Activated B cell treated with CpG ODN at 0.5 μM for 24 hours (primary cell): ENCODE results near the gene MAD1L1. TPM values are rescaled to one million over a fixed set of nuclear protein-coding genes. Genes with fewer than 3 reads are reported as not detected.

ENCODE experiments used
- ATAC-seq: fragments of 200-7000 bp; cut with Tn5 transposase; one replicate; pipeline ENCODE4 v1.10.0; 2021; ENCODE audit warnings: low read depth, mild to moderate bottlenecking, moderate library complexity
- CTCF ChIA-PET: fragments of 350-600 bp; sonication (Branson Sonifier 250); formaldehyde crosslinking; loops from one replicate; lab custom pipeline; 2021; ENCODE audit warnings: antibody characterized with exemption; lab: Charles Lee
- POLR2A ChIA-PET: fragments of 350-600 bp; sonication (Branson Sonifier 250); formaldehyde crosslinking; loops from one replicate; lab custom pipeline; 2021; ENCODE audit warnings: antibody characterized with exemption; lab: Charles Lee
- DNase-seq: peaks from one replicate; pipeline ENCODE4 v3.0.0; 2022
- H3K27ac Mint-ChIP-seq: one replicate; pipeline ENCODE4 v1.8.0; 2020; ENCODE audit warnings: mixed read lengths
- H3K27me3 Mint-ChIP-seq: one replicate; pipeline ENCODE4 v1.8.0; 2021; ENCODE audit warnings: mixed read lengths
- H3K36me3 Mint-ChIP-seq: one replicate; pipeline ENCODE4 v1.8.0; 2021; ENCODE audit warnings: low read depth, mixed read lengths
- H3K4me1 Mint-ChIP-seq: one replicate; pipeline ENCODE4 v1.8.0; 2021; ENCODE audit warnings: mixed read lengths
- H3K4me3 Mint-ChIP-seq: one replicate; pipeline ENCODE4 v1.8.0; 2020; ENCODE audit warnings: mild to moderate bottlenecking, mixed read lengths
- H3K9me3 Mint-ChIP-seq: one replicate; pipeline ENCODE4 v1.8.0; 2020; ENCODE audit warnings: mixed read lengths
- intact Hi-C: fragments of 100-400 bp; cut with micrococcal nuclease; formaldehyde crosslinking; loops from one replicate; pipeline ENCODE4 v1.15.1; 2024
- total RNA-seq: library from RNA; stranded (reverse); gene quantifications from 2 replicates; pipeline ENCODE4 v1.2.3, GENCODE V29; 2022
- TF ChIP-seq, protein P1 (sequence below): fragments of 200-600 bp; IDR thresholded peaks from one replicate; pipeline ENCODE4 v1.8.0; 2022; ENCODE audit warnings: antibody characterized with exemption, mild to moderate bottlenecking

Gene MAD1L1
- total RNA-seq: 54.6 and 65.7 TPM in 2 replicates

DNA sequence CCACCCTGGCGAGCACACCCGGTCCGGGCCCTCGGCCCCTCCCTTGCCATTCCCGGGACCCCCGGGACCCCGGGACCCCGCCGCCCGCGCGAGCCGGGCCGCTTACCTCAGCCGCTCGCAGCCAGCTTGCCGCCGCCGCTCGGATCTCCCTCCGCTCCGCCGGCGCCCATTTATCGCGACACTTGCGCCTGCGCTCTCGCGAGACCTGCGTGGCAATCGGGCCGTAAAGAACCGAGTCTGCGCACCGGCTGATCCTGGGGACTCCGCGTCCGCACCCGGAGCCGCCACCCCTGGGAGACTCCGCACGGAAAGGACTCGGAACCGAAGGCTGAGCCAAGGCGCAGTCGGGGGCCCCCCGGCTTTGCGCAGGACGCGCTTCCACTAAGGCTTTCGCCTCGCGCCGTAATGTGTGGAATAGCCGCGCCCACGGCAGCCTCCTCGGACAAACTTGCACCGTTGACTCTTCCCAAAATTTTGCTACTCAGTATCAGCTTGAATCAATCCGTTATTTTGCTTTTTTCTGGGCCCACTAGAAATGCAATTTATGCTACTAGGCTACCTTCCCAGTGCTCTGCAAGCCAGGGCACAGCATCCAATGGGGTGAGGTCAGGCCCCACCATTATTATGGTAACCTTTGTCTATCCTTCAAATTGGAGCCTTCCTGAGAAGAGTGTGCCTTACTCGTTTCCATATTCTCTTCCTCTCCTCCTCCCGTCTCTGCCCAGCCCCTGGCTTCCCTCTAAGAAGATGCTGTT is at the start of gene MAD1L1:
TSS of gene MAD1L1 (minus strand) at position 180 of the 755 bp plus-strand sequence. CDS start 2,812 bp downstream, outside the sequence.
- Mint-ChIP-seq H3K27me3 (no peaks in the 10 kb centered on the region), H3K4me1 (peaks cover 61% of the 10 kb centered on the region)
- POLR2A ChIA-PET: interaction anchor here (0.6 to 2.6 kb wide), 9 partner anchors 9 to 121 kb away, joined by 3 to 15 read pairs (median 4); partner anchors contain the start of genes EIF3B, MRM2 and NUDT1

DNA sequence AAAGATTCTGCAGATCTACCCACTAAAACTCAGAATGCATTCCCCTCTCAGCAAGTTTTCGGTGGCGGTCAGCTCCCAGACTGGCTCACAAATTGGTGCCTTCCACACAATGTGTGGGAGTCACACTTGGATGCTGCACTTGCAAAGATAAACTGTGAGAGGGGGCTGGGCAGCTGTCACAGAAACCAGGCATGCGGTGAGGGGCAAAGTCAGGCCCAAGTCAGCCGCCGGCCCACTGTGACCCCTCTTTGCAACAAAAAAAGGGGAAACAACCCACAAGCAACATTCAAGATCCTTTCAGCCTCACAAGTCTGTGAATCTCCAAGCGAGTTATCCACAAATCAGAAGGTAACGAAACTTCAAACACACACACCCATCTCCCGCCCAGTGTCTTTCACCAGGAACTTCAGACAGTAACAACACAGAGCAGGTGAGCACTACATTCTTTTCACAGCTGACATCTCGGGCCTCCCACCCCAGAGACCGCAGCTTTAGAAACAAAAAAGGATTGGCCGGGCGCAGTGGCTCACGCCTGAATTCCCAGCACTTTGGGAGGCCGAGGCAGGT is 49.5 kb upstream of the MAD1L1 start:
- H3K27ac Mint-ChIP-seq: peak overlapping the region; percentile 9
- ATAC-seq: no peak
- intact Hi-C loops: no loop called here
- TF ChIP-seq, protein P1, sequence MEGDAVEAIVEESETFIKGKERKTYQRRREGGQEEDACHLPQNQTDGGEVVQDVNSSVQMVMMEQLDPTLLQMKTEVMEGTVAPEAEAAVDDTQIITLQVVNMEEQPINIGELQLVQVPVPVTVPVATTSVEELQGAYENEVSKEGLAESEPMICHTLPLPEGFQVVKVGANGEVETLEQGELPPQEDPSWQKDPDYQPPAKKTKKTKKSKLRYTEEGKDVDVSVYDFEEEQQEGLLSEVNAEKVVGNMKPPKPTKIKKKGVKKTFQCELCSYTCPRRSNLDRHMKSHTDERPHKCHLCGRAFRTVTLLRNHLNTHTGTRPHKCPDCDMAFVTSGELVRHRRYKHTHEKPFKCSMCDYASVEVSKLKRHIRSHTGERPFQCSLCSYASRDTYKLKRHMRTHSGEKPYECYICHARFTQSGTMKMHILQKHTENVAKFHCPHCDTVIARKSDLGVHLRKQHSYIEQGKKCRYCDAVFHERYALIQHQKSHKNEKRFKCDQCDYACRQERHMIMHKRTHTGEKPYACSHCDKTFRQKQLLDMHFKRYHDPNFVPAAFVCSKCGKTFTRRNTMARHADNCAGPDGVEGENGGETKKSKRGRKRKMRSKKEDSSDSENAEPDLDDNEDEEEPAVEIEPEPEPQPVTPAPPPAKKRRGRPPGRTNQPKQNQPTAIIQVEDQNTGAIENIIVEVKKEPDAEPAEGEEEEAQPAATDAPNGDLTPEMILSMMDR: no peak
- POLR2A ChIA-PET: no interaction called here
- CTCF ChIA-PET: no interaction called here
- peaks cover 26% of the 10 kb centered on the region for H3K36me3 Mint-ChIP-seq
- H3K4me3 Mint-ChIP-seq: no peak overlapping the region
- no peaks in the 10 kb centered on the region for H3K27me3 Mint-ChIP-seq
- DNase-seq: no peak
- H3K4me1 Mint-ChIP-seq: peaks cover 44% of the 10 kb centered on the region
- no peaks in the 10 kb centered on the region for H3K9me3 Mint-ChIP-seq

More for the DNA sequence above, at the start of gene MAD1L1:
- H3K27ac Mint-ChIP-seq: peak within 1 kb of the TSS; percentile 81
- DNase-seq (peak; percentile 88), ATAC-seq (peak; percentile 68)
- peak within 1 kb of the TSS; percentile 90 for H3K4me3 Mint-ChIP-seq
- no peaks in the 10 kb centered on the region for H3K9me3 Mint-ChIP-seq
- CTCF ChIA-PET: interaction anchor here (0.6 to 1.9 kb wide), 3 partner anchors 9 to 115 kb away, joined by 3 to 10 read pairs (median 5); partner anchors contain the start of genes MRM2 and NUDT1
- TF ChIP-seq, protein P1: no peak
- H3K36me3 Mint-ChIP-seq: peaks cover 44% of the 10 kb centered on the region
- intact Hi-C loops: loop anchor here (1.0 to 10.0 kb wide), 9 partner anchors 9 to 812 kb away; partner anchors contain the start of genes CARD11, EIF3B, MRM2 and NUDT1

DNA sequence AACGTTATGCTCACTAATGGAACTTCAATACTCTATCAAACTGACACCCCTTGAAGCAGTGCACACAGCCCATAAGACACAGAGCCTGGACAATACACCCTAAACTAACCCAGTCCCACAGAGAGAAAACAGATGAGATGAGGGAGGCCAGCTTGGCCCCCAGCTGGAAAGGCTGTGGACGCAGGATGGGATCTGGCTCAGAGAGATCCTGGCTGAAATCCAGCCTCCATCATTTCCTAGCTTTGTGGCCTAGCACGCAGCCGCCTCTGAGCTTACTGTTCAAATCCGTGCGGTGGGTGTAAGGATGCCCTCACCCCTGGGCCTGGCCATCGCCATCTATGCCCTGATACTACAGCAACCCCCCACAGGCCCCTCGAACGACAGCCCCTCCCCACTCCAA is 48.8 kb upstream of the MAD1L1 start:
- TF ChIP-seq, protein P1: no peak
- POLR2A ChIA-PET: no interaction called here
- Mint-ChIP-seq H3K4me1 (peaks cover 43% of the 10 kb centered on the region), H3K4me3 (no peak overlapping the region), H3K9me3 (no peaks in the 10 kb centered on the region), H3K36me3 (peaks cover 33% of the 10 kb centered on the region), H3K27me3 (no peaks in the 10 kb centered on the region), H3K27ac (peak overlapping the region; percentile 9)
- DNase-seq: no peak
- no peak for ATAC-seq
- intact Hi-C loops: no loop called here
- CTCF ChIA-PET: no interaction called here

DNA sequence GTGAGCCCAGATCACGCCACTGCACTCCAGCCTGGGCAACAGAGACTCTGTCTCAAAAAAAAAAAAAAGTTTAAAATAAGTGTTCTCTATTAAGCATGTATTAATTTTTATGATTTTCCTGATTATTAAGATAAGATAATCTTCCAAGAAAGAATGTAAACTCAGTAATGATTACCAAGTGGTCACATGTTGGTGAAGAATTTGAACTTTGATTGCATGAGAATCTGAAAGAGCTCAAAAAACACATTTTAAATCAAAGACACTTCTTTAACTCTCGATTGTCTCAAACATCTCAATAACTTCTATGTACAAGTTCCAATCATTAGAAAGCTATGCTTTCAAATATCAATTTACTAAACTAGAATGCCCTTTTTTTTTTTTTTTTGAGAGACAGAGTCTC is 47.7 kb upstream of the MAD1L1 start:
- Mint-ChIP-seq H3K9me3 (no peaks in the 10 kb centered on the region), H3K27ac (no peak overlapping the region), H3K27me3 (no peaks in the 10 kb centered on the region), H3K4me3 (no peak overlapping the region), H3K4me1 (peaks cover 37% of the 10 kb centered on the region), H3K36me3 (peaks cover 33% of the 10 kb centered on the region)
- ChIA-PET CTCF (interaction anchor here (0.6 kb wide), 1 partner anchor 16 kb away, joined by 5 read pairs; no protein-coding TSS in a partner anchor), POLR2A (interaction anchor here (0.6 to 0.8 kb wide), 5 partner anchors 8 to 33 kb away, joined by 3 to 9 read pairs (median 3); no protein-coding TSS in a partner anchor)
- ATAC-seq: no peak
- intact Hi-C loops: no loop called here
- TF ChIP-seq, protein P1: no peak
- no peak for DNase-seq

DNA sequence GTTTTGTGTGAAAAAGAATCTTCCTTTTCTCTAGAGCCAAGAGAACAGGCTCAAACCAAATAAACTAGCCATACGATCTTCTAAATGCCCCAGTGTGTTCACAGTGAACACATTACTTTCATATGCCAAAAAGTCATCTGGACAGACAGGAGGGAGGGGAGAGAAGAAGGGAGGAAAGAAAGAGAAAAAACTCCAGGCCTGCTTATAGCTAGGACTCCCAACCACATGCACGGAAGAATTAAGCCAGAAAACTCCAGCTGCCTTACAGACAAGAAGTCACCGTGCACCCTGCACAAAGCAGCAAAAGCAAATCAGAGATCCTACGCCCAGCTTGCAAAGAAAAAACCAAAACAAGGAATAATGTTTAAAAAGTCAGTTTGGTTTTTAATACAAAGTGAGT is 47.2 kb upstream of the MAD1L1 start:
- no peak for DNase-seq
- ChIA-PET POLR2A (interaction anchor here (0.6 to 0.8 kb wide), 5 partner anchors 9 to 34 kb away, joined by 3 to 9 read pairs (median 3); no protein-coding TSS in a partner anchor), CTCF (interaction anchor here (0.6 kb wide), 1 partner anchor 16 kb away, joined by 5 read pairs; no protein-coding TSS in a partner anchor)
- no peak for ATAC-seq
- TF ChIP-seq, protein P1: no peak
- no peak overlapping the region for H3K27ac Mint-ChIP-seq
- no peaks in the 10 kb centered on the region for H3K27me3 Mint-ChIP-seq
- no peak overlapping the region for H3K4me3 Mint-ChIP-seq
- intact Hi-C loops: no loop called here
- peaks cover 35% of the 10 kb centered on the region for H3K4me1 Mint-ChIP-seq
- no peaks in the 10 kb centered on the region for H3K9me3 Mint-ChIP-seq
- H3K36me3 Mint-ChIP-seq: peaks cover 39% of the 10 kb centered on the region
